Measurements from ENCODE around the gene INPP5A.

- TF ChIP-seq CTCF (IDR thresholded peaks at IDR 0.05; ENCODE audit: low read depth, low read length, poor library complexity, severe bottlenecking) (no peak), EZH2phosphoT487 (IDR thresholded peaks at IDR 0.05; ENCODE audit: borderline replicate concordance, low read length) (no peak)
These were observed 149.8 kb downstream of the INPP5A start for GRCh38 chr10:132687181-132687892.

Measured in DOHH2 (cell line).